T-cell (primary cell): ENCODE results near the gene SUV39H1. TPM values are rescaled to one million over a fixed set of nuclear protein-coding genes. Genes with fewer than 3 reads are reported as not detected.
"Not testable (repeated sequence)": the region's sequence is repeated elsewhere in the genome, so short reads cannot be mapped to it uniquely, and the experiment has no call there.

Source experiments
- ATAC-seq, 4 experiments: fragments of 200-7000 bp in 3 of 4; fragments of 150-1000 bp in 1 of 4; cut with Tn5 transposase; replicated peaks in 1 of 4; 1 replicate in 3 of 4; 2 replicates in 1 of 4; pipeline ENCODE4 v1.10.0; 2021; ENCODE audit warnings: moderate library complexity in 3 of 4, mild to moderate bottlenecking in 2 of 4, moderate number of reproducible peaks in 1 of 4
- CTCF ChIA-PET, 2 donors: fragments of 300-600 bp; sonication (Branson Sonifier 250); formaldehyde crosslinking; loops; one replicate each; lab custom pipeline; 2022; ENCODE audit warnings: antibody characterized with exemption in 2 of 2; lab: Charles Lee
- POLR2A ChIA-PET, 2 donors: fragments of 300-600 bp; sonication (Branson Sonifier 250); formaldehyde crosslinking; loops; one replicate each; lab custom pipeline; 2022; ENCODE audit warnings: antibody characterized with exemption in 2 of 2; lab: Charles Lee
- DNase-seq, 35 experiments: peaks; one replicate each; pipeline versions ENCODE4 v3.0.0 to v3.0.0-alpha.2; 2013 to 2023
- H3K27ac ChIP-seq: one replicate; pipeline ENCODE4 v1.5.1; 2013; ENCODE audit warnings: low read length
- H3K27me3 ChIP-seq, 2 experiments: replicated peaks in 1 of 2; 1 replicate in 1 of 2; 2 replicates in 1 of 2; pipeline versions ENCODE4 v1.6.1 to v1.7.0; 2013; ENCODE audit warnings: low read length in 1 of 2, mixed read lengths in 1 of 2; ENCODE audit not compliant: control insufficient read depth in 2 of 2, insufficient read depth in 2 of 2; ENCODE audit errors: extremely low read depth in 1 of 2
- H3K36me3 ChIP-seq, 2 donors: 1 replicate in 1 of 2; 2 replicates in 1 of 2; pipeline versions ENCODE4 v1.6.1 to v1.7.0; 2013; ENCODE audit warnings: low read length in 1 of 2; ENCODE audit not compliant: control insufficient read depth in 2 of 2, insufficient read depth in 1 of 2; ENCODE audit errors: extremely low read depth in 1 of 2
- H3K4me1 ChIP-seq, 2 experiments: 1 replicate in 1 of 2; 2 replicates in 1 of 2; pipeline versions ENCODE4 v1.6.1 to v1.7.0; 2013; ENCODE audit warnings: low read length in 2 of 2, mixed read lengths in 1 of 2; ENCODE audit not compliant: insufficient read depth in 2 of 2, control insufficient read depth in 1 of 2; ENCODE audit errors: extremely low read depth in 1 of 2
- H3K4me3 ChIP-seq, 2 donors: 1 replicate in 1 of 2; 2 replicates in 1 of 2; pipeline versions ENCODE4 v1.5.1 to v1.7.0; 2013; ENCODE audit warnings: mild to moderate bottlenecking in 2 of 2, low read length in 1 of 2, moderate library complexity in 1 of 2; ENCODE audit not compliant: control insufficient read depth in 1 of 2; ENCODE audit errors: extremely low read depth in 1 of 2
- H3K9me3 ChIP-seq: 2 replicates; pipeline ENCODE4 v1.7.0; 2013
- H3K27ac Mint-ChIP-seq, 2 donors: one replicate each; pipeline ENCODE4 v1.8.0; 2020 to 2021; ENCODE audit warnings: mild to moderate bottlenecking in 2 of 2, mixed read lengths in 2 of 2
- H3K27me3 Mint-ChIP-seq, 2 donors: one replicate each; pipeline ENCODE4 v1.8.0; 2021 to 2022; ENCODE audit warnings: mixed read lengths in 2 of 2
- H3K36me3 Mint-ChIP-seq: one replicate; pipeline ENCODE4 v1.8.0; 2021; ENCODE audit warnings: mixed read lengths
- H3K4me1 Mint-ChIP-seq, 3 donors: one replicate each; pipeline ENCODE4 v1.8.0; 2020 to 2022; ENCODE audit warnings: mixed read lengths in 3 of 3, mild to moderate bottlenecking in 1 of 3
- H3K4me3 Mint-ChIP-seq, 3 donors: one replicate each; pipeline ENCODE4 v1.8.0; 2020 to 2022; ENCODE audit warnings: mild to moderate bottlenecking in 3 of 3, mixed read lengths in 3 of 3, moderate library complexity in 3 of 3
- H3K9me3 Mint-ChIP-seq, 3 donors: one replicate each; pipeline ENCODE4 v1.8.0; 2020 to 2022; ENCODE audit warnings: mixed read lengths in 3 of 3
- WGBS: methylation state at CpG from one replicate; pipeline ENCODE4 v1.1.5; 2013; ENCODE audit warnings: missing lambda C conversion rate; ENCODE audit not compliant: insufficient coverage; 5-methylcytosine and 5-hydroxymethylcytosine counted together
- total RNA-seq, 35 experiments: library from RNA in 6 of 35; stranded (reverse) in 6 of 35; fragments of 120-200 nt in 1 of 35; gene quantifications; one replicate each; pipeline versions ENCODE4 v1.2.1 to v1.2.4 and lab custom pipeline; 2013 to 2026

Gene SUV39H1
- total RNA-seq, 5 donors from 2014 or later (not counting 1 experiment from before 2014, with no cell fraction given): 7.6 to 12.0 (median 10.6) TPM

- Histone ChIP-seq H3K27ac (peak overlapping the region; percentile 83), H3K36me3 (peaks cover 0 to 22% of the 10 kb centered on the region in 2 donors), H3K4me1 (peaks cover 16 to 44% of the 10 kb centered on the region in 2 experiments)
- 80% methylated on average over 1 of the region's 12 CpGs for WGBS
- Mint-ChIP-seq H3K4me3 (peak overlapping the region in 1 of 3 donors; percentile 92), H3K4me1 (peaks cover 53 to 69% (median 61%) of the 10 kb centered on the region in 3 donors), H3K36me3 (peaks cover 24% of the 10 kb centered on the region), H3K27ac (peak overlapping the region; percentile 93 to 94)
- H3K9me3 ChIP-seq, H3K27me3 Mint-ChIP-seq, H3K9me3 Mint-ChIP-seq, ATAC-seq, POLR2A ChIA-PET, H3K27me3 ChIP-seq, H3K4me3 ChIP-seq: not testable (repeated sequence)
- DNase-seq: peak in 1 of 35 experiments; percentile 15
- CTCF ChIA-PET: interaction anchor here in 1 of 2 donors (0.7 kb wide), 1 partner anchor 282 kb away, joined by 4 read pairs; no protein-coding TSS in a partner anchor
Measured at GRCh38 chrX:48682795-48683194, 13.7 kb upstream of the SUV39H1 start.

- Histone ChIP-seq H3K27me3 (no peaks in the 10 kb centered on the region), H3K9me3 (no peaks in the 10 kb centered on the region), H3K4me3 (peak within 1 kb of the TSS; percentile 71 to 83), H3K36me3 (peaks cover 0 to 29% of the 10 kb centered on the region in 2 donors), H3K4me1 (peaks cover 16 to 44% of the 10 kb centered on the region in 2 experiments), H3K27ac (peak within 1 kb of the TSS; percentile 83)
- peak within 1 kb of the TSS; percentile 90 to 93 (median 92) for H3K4me3 Mint-ChIP-seq
- ChIA-PET POLR2A (interaction anchor here in 1 of 2 donors (0.6 kb wide), 1 partner anchor 12 kb away, joined by 4 read pairs; no protein-coding TSS in a partner anchor), CTCF (no interaction called here)
- WGBS: 47% methylated on average over 2 of the region's 13 CpGs
- peaks cover 52 to 68% (median 55%) of the 10 kb centered on the region in 3 donors for H3K4me1 Mint-ChIP-seq
- peak in 32 of 35 experiments; percentile 10 to 68 (median 28) for DNase-seq
- no peaks in the 10 kb centered on the region for H3K27me3 Mint-ChIP-seq
- ATAC-seq: peak; percentile 87 to 93 (median 90)
- H3K36me3 Mint-ChIP-seq: peaks cover 24% of the 10 kb centered on the region
- peak within 1 kb of the TSS; percentile 93 to 94 for H3K27ac Mint-ChIP-seq
- H3K9me3 Mint-ChIP-seq: no peaks in the 10 kb centered on the region
Measured at GRCh38 chrX:48683411-48683982, 13.0 kb upstream of the SUV39H1 start, which contains the start of gene WAS. Gene WAS, plus strand, starts transcription at chrX:48683799. Its CDS starts 55 bp downstream, at chrX:48683854.

GRCh38 chrX:48684134-48684533 is 12.4 kb upstream of the SUV39H1 start:
- Histone ChIP-seq H3K4me1 (peaks cover 16 to 48% of the 10 kb centered on the region in 2 experiments), H3K36me3 (peaks cover 0 to 32% of the 10 kb centered on the region in 2 donors), H3K27me3 (no peaks in the 10 kb centered on the region), H3K4me3 (peak overlapping the region; percentile 71 to 83), H3K27ac (peak overlapping the region; percentile 83), H3K9me3 (no peaks in the 10 kb centered on the region)
- 42% methylated on average over 4 of the region's 7 CpGs for WGBS
- POLR2A ChIA-PET: interaction anchor here in 1 of 2 donors (0.6 kb wide), 2 partner anchors 11 to 12 kb away, joined by 4 to 13 read pairs; no protein-coding TSS in a partner anchor
- Mint-ChIP-seq H3K4me1 (peaks cover 52 to 68% (median 55%) of the 10 kb centered on the region in 3 donors), H3K9me3 (no peaks in the 10 kb centered on the region), H3K4me3 (peak overlapping the region; percentile 90 to 93 (median 92)), H3K36me3 (peaks cover 24% of the 10 kb centered on the region), H3K27ac (peak overlapping the region; percentile 93 to 94), H3K27me3 (no peaks in the 10 kb centered on the region)
- CTCF ChIA-PET: no interaction called here
- ATAC-seq (peak in 2 of 4 experiments; percentile 6 to 9), DNase-seq (no peak)

- POLR2A ChIA-PET: no interaction called here
- Mint-ChIP-seq H3K36me3 (peaks cover 24% of the 10 kb centered on the region), H3K27me3 (no peaks in the 10 kb centered on the region), H3K9me3 (no peaks in the 10 kb centered on the region), H3K27ac (peak overlapping the region; percentile 93 to 94), H3K4me3 (peak overlapping the region; percentile 90 to 93 (median 92)), H3K4me1 (peaks cover 50 to 68% (median 52%) of the 10 kb centered on the region in 3 donors)
- Histone ChIP-seq H3K36me3 (peaks cover 0 to 34% of the 10 kb centered on the region in 2 donors), H3K4me1 (peaks cover 16 to 50% of the 10 kb centered on the region in 2 experiments), H3K4me3 (peak overlapping the region; percentile 12 to 30), H3K27me3 (no peaks in the 10 kb centered on the region), H3K9me3 (no peaks in the 10 kb centered on the region), H3K27ac (peak overlapping the region; percentile 83)
- DNase-seq: no peak
- no peak for ATAC-seq
- no CpG with 5 or more reads among the region's 12 CpGs for WGBS
- CTCF ChIA-PET: no interaction called here
Measured at GRCh38 chrX:48685416-48685815, 11.1 kb upstream of the SUV39H1 start.

DNA sequence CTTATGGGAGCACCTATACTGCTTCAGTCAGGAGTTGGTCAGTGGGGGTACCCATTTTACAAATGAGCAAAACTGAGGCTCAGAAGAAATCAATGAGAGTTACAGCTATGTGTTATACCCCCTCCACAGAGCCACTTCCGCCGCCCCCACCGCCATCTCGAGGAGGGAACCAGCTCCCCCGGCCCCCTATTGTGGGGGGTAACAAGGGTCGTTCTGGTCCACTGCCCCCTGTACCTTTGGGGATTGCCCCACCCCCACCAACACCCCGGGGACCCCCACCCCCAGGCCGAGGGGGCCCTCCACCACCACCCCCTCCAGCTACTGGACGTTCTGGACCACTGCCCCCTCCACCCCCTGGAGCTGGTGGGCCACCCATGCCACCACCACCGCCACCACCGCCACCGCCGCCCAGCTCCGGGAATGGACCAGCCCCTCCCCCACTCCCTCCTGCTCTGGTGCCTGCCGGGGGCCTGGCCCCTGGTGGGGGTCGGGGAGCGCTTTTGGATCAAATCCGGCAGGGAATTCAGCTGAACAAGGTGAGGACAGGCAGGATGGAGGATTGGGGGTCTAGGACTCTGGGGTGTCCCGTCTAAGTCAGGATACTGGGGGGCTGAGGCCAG is 7.9 kb upstream of the SUV39H1 start:
- Histone ChIP-seq H3K9me3 (no peaks in the 10 kb centered on the region), H3K36me3 (peaks cover 0 to 36% of the 10 kb centered on the region in 2 donors), H3K4me3 (no peak overlapping the region), H3K27me3 (no peaks in the 10 kb centered on the region), H3K27ac (no peak overlapping the region), H3K4me1 (peaks cover 12 to 38% of the 10 kb centered on the region in 2 experiments)
- H3K27me3 Mint-ChIP-seq: peaks cover 0 to 5% of the 10 kb centered on the region in 2 donors
- no peak overlapping the region for H3K4me3 Mint-ChIP-seq
- peaks cover 31 to 46% (median 41%) of the 10 kb centered on the region in 3 donors for H3K4me1 Mint-ChIP-seq
- CTCF ChIA-PET: interaction anchor here in 1 of 2 donors (0.6 kb wide), 1 partner anchor 1365 kb away, joined by 5 read pairs; no protein-coding TSS in a partner anchor
- no peaks in the 10 kb centered on the region for H3K9me3 Mint-ChIP-seq
- 78% methylated on average over 1 of the region's 19 CpGs for WGBS
- H3K27ac Mint-ChIP-seq: no peak overlapping the region
- no peak for ATAC-seq
- no peak for DNase-seq
- H3K36me3 Mint-ChIP-seq: peaks cover 29% of the 10 kb centered on the region
- POLR2A ChIA-PET: no interaction called here

DNA sequence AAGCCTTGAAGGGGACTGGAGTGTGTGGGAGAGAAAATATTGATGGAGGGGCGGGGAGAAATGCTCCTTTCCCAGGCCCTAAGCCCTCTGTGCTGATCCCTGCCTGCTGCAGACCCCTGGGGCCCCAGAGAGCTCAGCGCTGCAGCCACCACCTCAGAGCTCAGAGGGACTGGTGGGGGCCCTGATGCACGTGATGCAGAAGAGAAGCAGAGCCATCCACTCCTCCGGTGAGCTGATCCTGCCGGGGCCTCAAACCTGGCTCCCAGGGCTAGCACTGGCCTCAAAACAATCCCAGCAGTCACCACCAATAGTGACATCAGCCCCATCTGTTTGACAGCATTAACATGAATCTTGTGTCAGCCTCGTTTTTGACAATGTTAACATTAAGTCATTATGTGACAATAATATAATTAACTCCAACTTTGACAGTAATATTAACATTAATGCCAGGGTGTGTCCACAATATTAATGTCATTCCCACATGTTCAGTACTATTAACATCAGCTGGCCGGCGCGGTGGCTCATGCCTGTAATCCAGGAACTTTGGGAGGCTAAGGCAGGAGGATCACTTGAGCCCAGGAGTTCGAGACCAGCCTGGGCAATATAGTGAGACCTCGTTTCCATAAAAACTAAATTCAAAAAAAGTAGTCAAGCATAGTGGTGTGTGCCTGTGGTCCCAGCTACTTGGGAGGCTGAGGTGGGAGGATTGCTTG is 7.2 kb upstream of the SUV39H1 start:
- Histone ChIP-seq H3K4me1 (peaks cover 12 to 35% of the 10 kb centered on the region in 2 experiments), H3K4me3 (no peak overlapping the region), H3K9me3 (no peaks in the 10 kb centered on the region), H3K36me3 (peaks cover 0 to 36% of the 10 kb centered on the region in 2 donors), H3K27me3 (no peaks in the 10 kb centered on the region), H3K27ac (no peak overlapping the region)
- DNase-seq (no peak), ATAC-seq (no peak)
- Mint-ChIP-seq H3K9me3 (no peaks in the 10 kb centered on the region), H3K27me3 (peaks cover 0 to 5% of the 10 kb centered on the region in 2 donors), H3K4me3 (no peak overlapping the region), H3K27ac (no peak overlapping the region), H3K36me3 (peaks cover 28% of the 10 kb centered on the region), H3K4me1 (peaks cover 25 to 40% (median 33%) of the 10 kb centered on the region in 3 donors)
- CTCF ChIA-PET: interaction anchor here in 1 of 2 donors (0.6 kb wide), 1 partner anchor 1365 kb away, joined by 5 read pairs; no protein-coding TSS in a partner anchor
- POLR2A ChIA-PET: no interaction called here
- WGBS: 100% methylated on average over 2 of the region's 11 CpGs
